ENCODE data around the gene PKD1L1. TPM values are rescaled to one million over a fixed set of nuclear protein-coding genes. Genes with fewer than 3 reads are reported as not detected.

PKD1L1 gene
- total RNA-seq, 1 donor from 2014 or later = 0.40 TPM

GRCh38 chr7:47952224-47952623 is 4.0 kb upstream of the PKD1L1 start:
- H3K27me3 Mint-ChIP-seq = no peaks in the 10 kb centered on the region
- POLR2A ChIA-PET = no interaction called here
- ATAC-seq (ENCODE audit: low read depth) (no peak), DNase-seq (no peak)
- CTCF ChIA-PET = no interaction called here
- H3K4me3 Mint-ChIP-seq = no peak overlapping the region
- H3K9me3 Mint-ChIP-seq = no peaks in the 10 kb centered on the region
- intact Hi-C loops (cut with micrococcal nuclease) = no loop called here
- TF ChIP-seq CTCF (IDR thresholded peaks at IDR 0.05) = no peak
- H3K27ac Mint-ChIP-seq = no peak overlapping the region
- H3K36me3 Mint-ChIP-seq (ENCODE audit: low read depth) = peaks cover 34% of the 10 kb centered on the region
- no peaks in the 10 kb centered on the region for H3K4me1 Mint-ChIP-seq

- Mint-ChIP-seq H3K4me3 (no peak overlapping the region), H3K27ac (no peak overlapping the region), H3K36me3 (ENCODE audit: low read depth) (peaks cover 25% of the 10 kb centered on the region), H3K4me1 (no peaks in the 10 kb centered on the region), H3K27me3 (no peaks in the 10 kb centered on the region), H3K9me3 (no peaks in the 10 kb centered on the region)
- intact Hi-C loops (cut with micrococcal nuclease) = no loop called here
- TF ChIP-seq CTCF (IDR thresholded peaks at IDR 0.05) = no peak
- POLR2A ChIA-PET = no interaction called here
- DNase-seq (no peak), ATAC-seq (ENCODE audit: low read depth) (no peak)
- CTCF ChIA-PET = interaction anchor here (1.7 kb wide), 1 partner anchor 685 kb away, joined by 5 read pairs; no protein-coding TSS in a partner anchor
Measured at GRCh38 chr7:47951374-47951773, 3.1 kb upstream of the PKD1L1 start.

DNA sequence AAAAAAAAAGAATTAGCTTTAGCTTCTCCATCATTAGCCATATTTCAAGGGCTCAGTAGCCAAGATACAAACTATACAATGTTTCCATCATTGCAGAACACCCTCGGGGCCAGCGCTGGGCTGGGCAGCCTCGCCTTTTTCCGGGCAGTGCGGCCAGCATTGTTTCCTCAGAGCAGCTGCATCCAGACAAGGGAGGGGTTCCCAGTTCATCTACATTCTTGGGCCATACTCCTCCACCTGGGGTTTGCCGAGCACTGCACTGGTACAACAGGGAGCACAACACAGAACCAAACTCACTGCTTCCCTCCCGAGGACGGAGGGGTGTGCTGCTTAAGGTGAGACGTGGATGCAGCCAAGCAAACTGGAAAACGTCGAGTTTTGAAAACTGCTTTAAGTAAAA is 2.4 kb upstream of the PKD1L1 start:
- TF ChIP-seq CTCF (IDR thresholded peaks at IDR 0.05) = no peak
- intact Hi-C loops (cut with micrococcal nuclease) = no loop called here
- Mint-ChIP-seq H3K4me1 (no peaks in the 10 kb centered on the region), H3K27me3 (no peaks in the 10 kb centered on the region), H3K27ac (no peak overlapping the region), H3K36me3 (ENCODE audit: low read depth) (peaks cover 20% of the 10 kb centered on the region), H3K4me3 (no peak overlapping the region), H3K9me3 (no peaks in the 10 kb centered on the region)
- DNase-seq (no peak), ATAC-seq (ENCODE audit: low read depth) (no peak)
- POLR2A ChIA-PET = no interaction called here
- CTCF ChIA-PET = interaction anchor here (1.7 kb wide), 1 partner anchor 684 kb away, joined by 5 read pairs; no protein-coding TSS in a partner anchor

DNA sequence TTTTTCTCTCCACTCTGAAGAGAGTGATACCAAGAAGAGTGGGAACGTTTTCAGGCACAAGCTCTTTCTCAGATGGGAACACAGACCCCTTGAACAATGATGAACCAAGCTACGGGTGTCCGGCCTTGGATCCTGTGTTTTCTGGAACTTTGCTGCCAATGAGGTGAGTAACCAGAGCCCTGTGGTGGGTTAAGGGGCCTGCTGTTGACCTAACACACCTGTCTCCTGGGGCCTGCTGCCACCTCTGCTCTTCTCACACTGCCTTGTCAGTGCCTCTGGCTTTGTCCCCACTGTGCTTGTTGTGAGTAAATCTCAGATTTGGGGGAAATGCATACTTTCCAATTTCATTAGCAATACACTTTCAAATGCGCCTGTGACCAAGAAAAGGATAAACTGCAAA is 1.4 kb upstream of the PKD1L1 start:
- H3K36me3 Mint-ChIP-seq (ENCODE audit: low read depth) = peaks cover 14% of the 10 kb centered on the region
- no peaks in the 10 kb centered on the region for H3K9me3 Mint-ChIP-seq
- intact Hi-C loops (cut with micrococcal nuclease) = loop anchor here (10.0 kb wide), 1 partner anchor 1905 kb away; no protein-coding TSS in a partner anchor
- H3K4me3 Mint-ChIP-seq = no peak overlapping the region
- no peak overlapping the region for H3K27ac Mint-ChIP-seq
- ChIA-PET POLR2A (no interaction called here), CTCF (interaction anchor here (1.7 kb wide), 1 partner anchor 683 kb away, joined by 5 read pairs; no protein-coding TSS in a partner anchor)
- no peak for ATAC-seq (ENCODE audit: low read depth)
- no peaks in the 10 kb centered on the region for H3K4me1 Mint-ChIP-seq
- no peak for TF ChIP-seq CTCF (IDR thresholded peaks at IDR 0.05)
- DNase-seq = no peak
- peaks cover 3% of the 10 kb centered on the region for H3K27me3 Mint-ChIP-seq

DNA sequence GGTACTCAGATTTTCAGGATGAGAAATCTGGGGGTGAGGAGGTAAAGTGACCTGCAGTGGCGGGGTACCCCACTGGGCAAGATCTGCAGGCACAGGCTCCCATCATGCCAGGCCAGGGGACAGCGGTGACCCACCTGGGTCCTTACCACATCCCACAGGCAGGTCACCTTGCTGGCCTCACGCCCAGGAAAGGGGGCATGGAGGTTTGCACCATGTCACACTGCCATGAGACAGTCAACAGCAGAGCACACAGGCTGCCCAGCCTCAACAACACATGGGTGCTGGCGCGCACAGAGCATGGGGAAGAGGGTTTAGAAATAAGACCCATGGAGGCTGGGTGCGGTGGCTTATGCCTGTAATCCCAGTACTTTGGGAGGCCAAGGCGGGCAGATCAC is 914 bp downstream of the PKD1L1 start:
- Mint-ChIP-seq H3K4me3 (no peak overlapping the region), H3K4me1 (no peaks in the 10 kb centered on the region), H3K9me3 (no peaks in the 10 kb centered on the region), H3K27ac (no peak overlapping the region), H3K36me3 (ENCODE audit: low read depth) (no peaks in the 10 kb centered on the region), H3K27me3 (peaks cover 3% of the 10 kb centered on the region)
- POLR2A ChIA-PET = no interaction called here
- intact Hi-C loops (cut with micrococcal nuclease) = loop anchor here (10.0 kb wide), 1 partner anchor 1907 kb away; no protein-coding TSS in a partner anchor
- CTCF ChIA-PET = no interaction called here
- ATAC-seq (ENCODE audit: low read depth) (no peak), DNase-seq (no peak)
- no peak for TF ChIP-seq CTCF (IDR thresholded peaks at IDR 0.05)

Measured in activated B cell treated with CpG ODN at 0.5 μM for 24 hours (primary cell).